ENCODE data around the gene PROK2.

DNA sequence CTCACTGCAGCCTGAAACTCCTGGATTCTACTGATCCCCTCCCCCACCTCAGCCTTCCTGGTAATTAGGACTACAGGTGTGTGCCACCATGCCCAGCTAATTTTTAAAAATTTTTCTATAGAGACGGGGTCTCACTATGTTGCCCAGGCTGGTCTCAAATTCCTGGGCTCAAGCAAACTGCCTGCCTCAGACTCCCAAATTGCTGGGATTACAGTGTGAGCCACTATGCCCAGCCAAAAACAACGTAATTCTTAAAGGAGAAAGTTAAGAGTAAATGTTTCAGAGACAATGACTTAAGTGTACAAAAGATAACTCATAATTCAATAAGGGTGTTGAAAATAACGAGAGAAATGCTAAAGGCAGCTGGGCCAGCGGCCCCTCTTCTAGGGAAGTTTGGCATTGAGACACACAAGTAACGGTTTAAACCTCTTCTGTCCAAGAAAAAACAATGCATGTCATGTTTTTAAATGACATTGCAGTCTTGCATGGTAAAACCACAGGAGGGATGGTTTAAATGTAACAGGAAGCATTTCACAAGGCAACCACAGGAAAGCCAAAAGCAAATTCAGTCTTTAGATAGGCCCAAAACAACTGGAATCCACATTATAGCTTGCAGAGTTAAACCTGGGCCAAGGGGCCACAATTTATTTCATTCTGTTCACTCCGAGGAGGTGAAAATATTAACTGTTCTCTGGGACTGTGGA, 5.1 kb downstream of the PROK2 start:
- no peak for TF ChIP-seq EZH2phosphoT487 (IDR thresholded peaks at IDR 0.05; ENCODE audit: low read depth)
- no peak for TF ChIP-seq CTCF (IDR thresholded peaks at IDR 0.05; ENCODE audit: low read depth, low read length)

Data from OCI-LY3 (cell line).